ENCODE measurements around the gene MT1E. TPM values are rescaled to one million over a fixed set of nuclear protein-coding genes. Genes with fewer than 3 reads are reported as not detected.

The MT1E gene
- total RNA-seq (2022; extraction: Qiagen RNA extraction; ENCODE audit: low read depth): 0.34 TPM in 1 of 5 replicates, not detected in the others

DNA sequence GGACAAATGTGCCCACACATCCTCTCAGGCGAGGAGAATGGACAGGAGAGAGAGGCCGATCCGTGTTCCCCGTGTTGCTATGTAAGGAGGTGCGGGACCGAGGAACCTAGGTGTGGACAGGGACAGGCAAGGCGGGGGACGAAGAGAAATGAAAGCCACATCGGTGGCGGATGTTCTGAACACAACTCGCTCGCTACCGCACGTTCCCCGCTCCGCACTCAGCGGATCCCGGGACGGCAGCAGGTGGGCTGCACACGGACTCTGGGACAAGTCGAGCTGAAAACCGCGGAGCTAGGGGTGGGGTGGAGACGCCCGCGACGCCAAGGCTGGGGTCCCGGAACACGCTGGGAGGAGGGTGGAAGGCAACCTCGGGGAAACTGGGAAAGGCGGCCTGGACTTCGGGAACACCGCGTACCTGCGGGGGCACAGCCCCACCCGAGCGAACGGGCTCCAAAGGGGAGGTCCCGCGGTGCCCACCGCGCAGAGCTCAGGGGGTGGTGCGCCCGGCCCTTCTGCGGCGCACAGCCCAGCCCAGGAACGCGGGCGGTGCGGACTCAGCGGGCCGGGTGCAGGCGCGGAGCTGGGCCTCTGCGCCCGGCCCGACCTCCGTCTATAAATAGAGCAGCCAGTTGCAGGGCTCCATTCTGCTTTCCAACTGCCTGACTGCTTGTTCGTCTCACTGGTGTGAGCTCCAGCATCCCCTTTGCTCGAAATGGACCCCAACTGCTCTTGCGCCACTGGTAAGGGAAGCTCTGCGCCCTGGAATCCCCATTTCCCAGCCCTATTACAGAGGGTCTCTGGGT is at the start of gene MT1E:
TSS of gene MT1E (plus strand) at position 642 of the 803 bp plus-strand sequence. CDS start at position 713, 71 bp downstream.

GRCh38 chr16:56589141-56590039 is 36.2 kb upstream of the MT1E start, which contains the start of gene MT3:
TSS of gene MT3 (plus strand) at chr16:56589528. CDS start at chr16:56589591, 63 bp downstream.

GRCh38 chr16:56608043-56608875 is 17.3 kb upstream of the MT1E start, which contains the start of gene MT2A:
TSS of gene MT2A (plus strand) at chr16:56608584. CDS start at chr16:56608656, 72 bp downstream.

DNA sequence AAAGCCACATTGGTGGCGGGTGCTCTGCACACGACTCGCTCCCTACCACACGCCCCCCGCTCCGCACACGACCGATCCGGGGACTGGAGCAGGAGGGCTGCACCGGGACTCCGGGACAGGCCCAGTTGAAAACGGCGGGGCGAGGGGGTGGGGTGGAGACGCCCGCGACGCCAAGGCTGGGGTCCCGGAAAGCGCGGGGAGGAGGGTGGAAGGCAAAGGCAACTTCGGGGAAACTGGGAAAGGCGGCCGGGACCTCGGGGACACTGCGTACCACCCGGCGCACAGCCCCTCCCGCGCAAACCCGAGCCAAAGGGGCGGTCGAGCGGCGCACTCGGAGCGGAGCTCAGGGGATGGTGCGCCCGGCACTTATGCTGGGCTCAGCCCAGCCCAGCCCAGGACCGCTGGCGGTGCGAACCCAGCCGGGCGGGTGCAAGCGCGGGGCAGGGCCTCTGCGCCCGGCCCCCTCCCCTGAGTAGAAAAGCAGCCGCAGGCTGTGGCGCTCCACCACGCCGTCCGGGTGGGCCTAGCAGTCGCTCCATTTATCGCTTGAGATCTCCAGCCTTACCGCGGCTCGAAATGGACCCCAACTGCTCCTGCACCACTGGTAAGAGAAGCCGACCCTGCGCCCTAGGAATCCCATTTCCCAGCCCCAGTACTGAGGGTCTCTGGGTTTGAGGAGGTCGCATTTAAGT is 6.7 kb downstream of the MT1E start, which contains the start of gene MT1M:
TSS of gene MT1M (plus strand) at position 504 of the 692 bp plus-strand sequence. CDS start at position 577, 73 bp downstream.

DNA sequence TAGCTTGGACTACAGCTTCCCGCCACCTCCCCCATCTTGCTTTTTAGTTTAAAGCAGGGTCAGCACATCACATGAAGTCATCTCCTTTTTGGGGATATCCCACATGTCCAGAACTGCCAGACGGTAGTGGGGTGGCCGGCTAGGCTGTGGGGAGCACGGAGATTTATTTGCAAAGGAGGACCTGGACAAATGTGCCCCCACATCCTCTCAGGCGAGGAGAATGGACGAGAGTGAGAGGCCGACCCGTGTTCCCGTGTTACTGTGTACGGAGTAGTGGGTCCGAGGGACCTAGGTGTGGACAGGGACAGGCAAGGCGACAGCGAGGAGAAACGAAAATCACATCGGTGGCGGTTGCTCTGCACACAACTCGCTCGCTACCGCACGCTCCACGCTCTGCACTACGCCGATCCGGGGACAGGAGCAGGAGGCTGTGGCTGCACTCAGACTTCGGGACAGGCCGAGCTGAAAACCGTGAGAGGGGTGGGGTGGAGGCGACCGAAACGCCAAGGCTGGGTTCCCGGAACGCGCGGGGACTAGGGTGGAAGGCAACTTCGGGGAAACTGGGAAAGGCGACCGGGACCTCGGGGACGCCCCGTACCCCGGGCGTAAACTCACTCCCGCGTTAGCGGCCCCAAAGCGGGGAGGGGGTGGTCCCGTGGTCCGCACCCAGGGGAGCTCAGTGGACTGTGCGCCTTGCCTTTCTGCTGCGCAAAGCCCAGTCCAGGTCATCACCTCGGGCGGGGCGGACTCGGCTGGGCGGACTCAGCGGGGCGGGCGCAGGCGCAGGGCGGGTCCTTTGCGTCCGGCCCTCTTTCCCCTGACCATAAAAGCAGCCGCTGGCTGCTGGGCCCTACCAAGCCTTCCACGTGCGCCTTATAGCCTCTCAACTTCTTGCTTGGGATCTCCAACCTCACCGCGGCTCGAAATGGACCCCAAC is 12.5 kb downstream of the MT1E start, which contains the start of gene MT1A:
TSS of gene MT1A (plus strand) at position 853 of the 937 bp plus-strand sequence. CDS start at position 926, 73 bp downstream.

GRCh38 chr16:56651586-56651985 is 26.0 kb downstream of the MT1E start, which contains the start of gene MT1B:
TSS of gene MT1B (plus strand) at chr16:56651886. CDS start at chr16:56651954, 68 bp downstream.

DNA sequence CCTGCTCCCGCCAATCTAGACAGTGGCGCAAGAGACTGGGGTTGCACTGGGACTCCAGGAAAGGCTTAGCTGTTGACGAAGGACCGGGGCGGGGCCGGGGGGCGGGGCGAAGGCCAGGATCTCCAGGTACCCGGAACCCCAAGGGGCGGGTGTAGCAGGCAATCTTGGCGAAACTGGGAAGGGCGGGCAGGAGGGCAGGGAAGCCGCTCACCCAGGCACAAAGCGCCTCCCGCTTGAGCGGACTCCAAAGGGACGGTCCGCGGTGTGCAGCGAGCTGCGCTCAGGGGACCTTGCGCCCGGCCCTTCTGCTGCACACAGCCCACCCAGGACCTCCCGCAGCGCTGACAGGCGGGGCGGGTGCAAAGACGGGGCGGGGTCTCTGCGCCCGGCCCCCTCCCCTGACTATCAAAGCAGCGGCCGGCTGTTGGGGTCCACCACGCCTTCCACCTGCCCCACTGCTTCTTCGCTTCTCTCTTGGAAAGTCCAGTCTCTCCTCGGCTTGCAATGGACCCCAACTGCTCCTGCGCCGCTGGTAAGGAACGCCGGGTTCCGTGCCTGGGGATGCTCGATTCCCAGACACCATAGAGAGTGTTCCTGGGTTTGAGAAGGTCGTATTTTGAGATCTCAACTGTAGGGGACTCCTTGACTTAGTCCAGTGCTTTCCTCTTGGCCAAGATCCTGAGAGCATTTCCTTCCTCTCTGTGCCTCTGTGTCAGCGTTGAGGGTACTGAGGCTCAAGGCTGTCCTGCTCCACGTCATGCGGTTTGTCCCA is 32.2 kb downstream of the MT1E start, which contains the start of gene MT1F:
TSS of gene MT1F (plus strand) at position 405 of the 772 bp plus-strand sequence. CDS start at position 505, 100 bp downstream.

DNA sequence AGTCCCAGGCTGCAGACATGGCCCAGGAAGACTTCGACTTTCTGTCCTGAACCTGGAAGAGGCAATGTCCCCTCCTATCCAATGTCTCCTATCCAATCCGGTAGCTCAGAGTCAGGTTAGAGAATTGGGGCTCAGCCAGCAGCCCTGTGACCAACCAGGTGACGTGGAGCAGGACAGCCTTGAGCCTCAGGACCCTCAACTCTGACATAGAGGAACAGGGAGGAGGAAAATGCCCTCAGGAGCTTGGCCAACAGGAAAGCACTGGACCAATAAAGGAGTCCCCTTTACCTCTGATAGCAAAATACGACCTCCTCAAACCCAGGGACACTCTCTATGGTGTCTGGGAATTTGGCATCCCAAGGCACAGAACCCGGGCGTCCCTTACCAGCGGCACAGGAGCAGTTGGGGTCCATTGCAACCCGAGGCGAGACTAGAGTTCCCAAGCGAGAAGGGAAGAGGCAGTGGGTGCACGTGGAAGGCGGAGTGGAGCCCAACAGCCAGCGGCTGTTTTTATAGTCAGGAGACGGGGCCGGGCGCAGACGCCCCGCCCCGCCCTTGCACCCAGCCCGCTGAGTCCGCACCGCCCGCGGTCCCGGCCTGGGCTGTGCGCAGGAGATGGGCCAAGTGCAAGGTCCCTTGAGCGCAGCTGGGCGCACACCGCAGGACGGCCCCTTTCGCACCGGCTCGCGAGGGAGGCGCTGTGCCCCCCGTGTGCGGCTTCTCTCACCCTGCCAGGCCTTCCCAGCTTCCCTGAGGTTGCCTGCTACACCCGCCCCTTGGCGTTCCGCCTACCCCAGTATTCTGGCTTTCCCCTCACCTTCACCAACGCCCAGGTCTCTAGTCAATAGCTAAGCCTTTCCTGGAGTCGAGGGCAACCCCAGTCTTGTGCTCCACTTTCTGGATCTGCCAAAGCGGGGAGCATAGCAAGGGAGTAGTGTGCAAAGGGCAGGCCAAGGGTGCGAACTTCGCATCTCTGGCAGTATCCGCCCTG is 42.3 kb downstream of the MT1E start, which contains the start of gene MT1G:
TSS of gene MT1G (minus strand) at position 485 of the 991 bp plus-strand sequence. CDS start at position 413, 72 bp downstream.

GRCh38 chr16:56669005-56669839 is 43.6 kb downstream of the MT1E start, which contains the start of gene MT1H:
TSS of gene MT1H (plus strand) at chr16:56669814. CDS start at chr16:56669885, 71 bp downstream.

Other genes starting within 250 kb of the MT1E start
- 56.8 to 70.3 TPM (median 63.5 TPM) in 5 replicates for gene AMFR, start 200.2 kb upstream of the MT1E start, total RNA-seq (2022; extraction: Qiagen RNA extraction; ENCODE audit: low read depth)
- gene NUDT21, start 174.4 kb upstream of the MT1E start, total RNA-seq (2022; extraction: Qiagen RNA extraction; ENCODE audit: low read depth): 96.5 to 120 TPM (median 112 TPM) in 5 replicates
- gene OGFOD1, start 174.2 kb upstream of the MT1E start, total RNA-seq (2022; extraction: Qiagen RNA extraction; ENCODE audit: low read depth): 68.7 to 103 TPM (median 78.3 TPM) in 5 replicates
- 17.8 to 26.2 TPM (median 24.4 TPM) in 5 replicates for gene BBS2, start 105.8 kb upstream of the MT1E start, total RNA-seq (2022; extraction: Qiagen RNA extraction; ENCODE audit: low read depth)
- not detected in 5 replicates for gene MT4, start 60.7 kb upstream of the MT1E start, total RNA-seq (2022; extraction: Qiagen RNA extraction; ENCODE audit: low read depth)
- gene MT3, start 36.3 kb upstream of the MT1E start, total RNA-seq (2022; extraction: Qiagen RNA extraction; ENCODE audit: low read depth): 0.64 to 0.68 TPM in 2 of 5 replicates, not detected in the others
- gene MT2A, start 17.2 kb upstream of the MT1E start, total RNA-seq (2022; extraction: Qiagen RNA extraction; ENCODE audit: low read depth): 867 to 1,542 TPM (median 1,146 TPM) in 5 replicates
- gene MT1M, start 6.9 kb downstream of the MT1E start, total RNA-seq (2022; extraction: Qiagen RNA extraction; ENCODE audit: low read depth): not detected in 5 replicates
- 16.3 to 25.0 TPM (median 19.6 TPM) in 5 replicates for gene MT1A, start 12.9 kb downstream of the MT1E start, total RNA-seq (2022; extraction: Qiagen RNA extraction; ENCODE audit: low read depth)
- gene MT1B, start 26.1 kb downstream of the MT1E start, total RNA-seq (2022; extraction: Qiagen RNA extraction; ENCODE audit: low read depth): not detected in 5 replicates
- 10.7 to 22.0 TPM (median 14.6 TPM) in 5 replicates for gene MT1F, start 32.2 kb downstream of the MT1E start, total RNA-seq (2022; extraction: Qiagen RNA extraction; ENCODE audit: low read depth)
- not detected in 5 replicates for gene MT1G, start 42.3 kb downstream of the MT1E start, total RNA-seq (2022; extraction: Qiagen RNA extraction; ENCODE audit: low read depth)
- not detected in 5 replicates for gene MT1H, start 44.0 kb downstream of the MT1E start, total RNA-seq (2022; extraction: Qiagen RNA extraction; ENCODE audit: low read depth)
- 269 to 464 TPM (median 369 TPM) in 5 replicates for gene MT1X, start 56.7 kb downstream of the MT1E start, total RNA-seq (2022; extraction: Qiagen RNA extraction; ENCODE audit: low read depth)
- gene NUP93, start 104.3 kb downstream of the MT1E start, total RNA-seq (2022; extraction: Qiagen RNA extraction; ENCODE audit: low read depth): 85.7 to 112 TPM (median 105 TPM) in 5 replicates
- not detected in 5 replicates for gene SLC12A3, start 239.4 kb downstream of the MT1E start, total RNA-seq (2022; extraction: Qiagen RNA extraction; ENCODE audit: low read depth)